GM19397 (cell line): ENCODE data around the gene ZNF154.

Source experiments
- ATAC-seq: cut with Tn5 transposase; IDR thresholded peaks from one replicate; pipeline ENCODE4 v1.9.1; 2021; ENCODE audit warnings: mild to moderate bottlenecking, moderate library complexity; ENCODE audit not compliant: unreplicated experiment

ZNF154 gene

DNA sequence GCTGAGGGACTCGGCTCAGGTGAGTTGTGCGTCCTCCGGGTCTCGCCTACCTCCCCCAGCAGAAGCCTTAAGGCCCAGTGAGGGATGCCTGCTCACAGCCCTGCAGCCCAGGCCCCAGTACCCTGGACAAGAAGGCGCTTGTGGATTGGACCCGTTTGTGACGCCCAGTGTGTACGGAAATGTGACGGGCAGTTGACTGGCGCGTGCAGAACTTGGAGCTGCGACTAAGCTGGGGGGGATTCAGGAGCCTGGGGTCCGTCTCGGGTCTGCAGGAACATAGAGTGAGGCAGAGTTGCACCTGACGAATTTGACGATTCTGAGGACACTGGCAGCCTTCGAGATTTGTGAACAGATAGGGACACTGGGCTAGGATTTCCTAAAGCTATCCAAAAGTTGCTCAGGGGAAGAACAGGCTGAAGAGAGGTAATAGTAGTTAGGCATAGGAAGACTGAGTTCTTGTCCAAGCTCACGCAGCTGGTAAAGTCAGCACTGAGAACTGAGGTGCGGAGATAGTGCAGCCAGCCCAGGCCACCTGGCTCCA lies 26.7 kb downstream of the ZNF154 start:
- ATAC-seq: no peak

DNA sequence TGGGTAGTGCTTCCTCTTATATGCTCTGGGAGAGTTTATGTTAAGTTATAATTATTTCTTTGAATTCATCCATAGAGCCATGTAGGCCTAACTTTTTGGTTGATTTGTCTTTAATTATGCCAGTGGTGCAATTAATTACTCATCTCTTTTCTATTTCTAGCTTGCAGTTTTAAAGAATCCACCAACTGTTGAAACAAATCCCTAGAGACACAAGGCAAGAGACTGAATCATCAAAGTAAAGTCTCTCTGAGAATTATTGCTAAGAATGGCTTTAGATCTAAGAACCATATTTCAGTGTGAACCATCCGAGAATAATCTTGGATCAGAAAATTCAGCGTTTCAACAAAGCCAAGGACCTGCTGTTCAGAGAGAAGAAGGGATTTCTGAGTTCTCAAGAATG lies 33.1 kb downstream of the ZNF154 start:
- ATAC-seq: no peak

DNA sequence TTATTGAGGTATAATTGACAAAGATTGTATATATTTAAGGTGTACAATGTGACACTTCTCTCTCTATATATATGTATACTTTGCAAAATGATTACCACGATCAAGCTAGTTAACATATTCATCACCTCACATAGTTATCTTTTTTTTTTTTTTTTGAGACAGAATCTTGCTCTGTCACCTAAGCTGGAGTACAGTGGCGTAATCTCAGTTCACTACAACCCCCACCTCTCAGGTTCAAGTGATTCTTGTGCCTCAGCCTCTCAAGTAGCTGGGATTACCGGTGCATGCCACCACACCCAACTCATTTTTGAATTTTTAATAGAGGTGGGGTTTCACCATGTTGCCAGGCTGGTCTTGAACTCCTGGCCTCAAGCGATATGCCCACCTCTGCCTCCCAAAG lies 36.5 kb downstream of the ZNF154 start:
- ATAC-seq: no peak

DNA sequence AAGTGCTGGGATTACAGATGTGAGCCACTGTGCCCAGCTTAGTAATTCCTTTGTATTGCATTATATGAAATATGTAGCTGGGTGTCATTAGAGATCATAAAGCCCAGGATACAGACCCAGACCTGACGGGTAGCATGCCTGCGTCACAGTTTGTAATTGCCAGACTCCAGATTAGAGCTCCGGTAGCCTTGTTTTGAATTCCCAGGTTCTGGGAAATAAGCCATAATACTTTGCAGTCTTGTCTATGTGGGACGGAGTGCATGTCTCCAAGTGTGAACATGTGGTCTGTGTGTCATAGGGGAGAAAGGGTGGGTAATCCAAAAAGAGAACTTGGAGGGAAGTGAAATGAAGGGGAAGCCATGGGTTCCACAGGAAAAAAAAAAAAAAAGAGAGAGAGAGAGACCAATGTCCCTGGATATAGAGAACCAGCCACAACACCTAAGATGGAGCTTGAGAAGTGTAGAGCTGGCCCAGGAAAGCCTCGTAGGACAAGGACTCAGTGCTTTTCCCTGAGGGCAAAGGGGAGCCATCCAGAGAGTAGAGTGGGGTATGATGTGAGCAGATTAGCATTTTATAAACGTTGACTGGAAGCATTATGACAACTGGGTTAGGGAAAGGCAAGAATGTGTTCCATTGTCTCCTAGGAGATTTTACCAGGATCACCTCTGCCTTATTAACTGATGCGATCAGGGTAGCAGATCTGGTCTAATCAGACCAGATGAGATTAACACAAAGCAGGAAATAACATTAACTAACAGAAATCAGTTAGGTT lies 37.7 kb downstream of the ZNF154 start:
- ATAC-seq: no peak

DNA sequence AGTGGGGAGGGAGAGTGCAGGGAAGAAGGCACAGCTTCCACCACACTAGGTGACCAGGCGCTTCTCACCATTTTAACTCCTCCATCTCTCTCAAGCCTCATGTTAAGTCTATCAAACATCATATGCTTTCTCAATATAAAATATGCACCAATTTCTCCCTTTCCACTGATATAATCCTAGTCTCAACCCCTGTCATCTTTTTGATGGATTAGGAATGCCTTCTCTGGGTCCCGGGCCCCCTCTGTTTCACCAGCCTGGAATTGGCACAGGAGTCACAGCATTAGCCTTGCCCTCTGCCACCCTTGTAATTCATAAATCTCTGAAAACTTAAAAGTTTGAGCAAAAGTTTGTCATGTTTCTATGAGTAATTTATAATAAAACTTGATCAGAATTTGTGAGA lies 40.4 kb downstream of the ZNF154 start, which contains the start of gene ZSCAN4:
Gene ZSCAN4 (plus strand): TSS at position 301 of the 400 bp plus-strand sequence. CDS start 7,211 bp downstream, outside the sequence.
- no peak for ATAC-seq

DNA sequence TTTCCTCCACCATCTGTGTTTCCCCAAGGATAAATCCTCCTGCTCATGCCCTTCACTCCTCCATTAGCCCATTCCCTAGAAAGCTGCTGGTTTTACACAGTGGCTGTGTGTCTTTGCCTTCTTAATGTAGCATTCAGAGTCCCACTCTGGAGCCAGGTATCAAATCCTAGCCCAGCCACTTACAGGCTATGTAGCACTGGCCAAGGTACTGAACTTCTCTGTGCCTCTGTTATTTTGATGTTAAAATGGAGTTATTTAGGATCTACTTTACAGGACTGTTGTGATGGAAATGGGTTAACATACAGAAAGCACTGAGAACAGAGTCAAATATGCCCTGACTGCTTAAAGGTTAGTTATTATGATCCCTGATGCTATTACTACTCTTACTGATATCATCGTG lies 41.8 kb downstream of the ZNF154 start:
- no peak for ATAC-seq

DNA sequence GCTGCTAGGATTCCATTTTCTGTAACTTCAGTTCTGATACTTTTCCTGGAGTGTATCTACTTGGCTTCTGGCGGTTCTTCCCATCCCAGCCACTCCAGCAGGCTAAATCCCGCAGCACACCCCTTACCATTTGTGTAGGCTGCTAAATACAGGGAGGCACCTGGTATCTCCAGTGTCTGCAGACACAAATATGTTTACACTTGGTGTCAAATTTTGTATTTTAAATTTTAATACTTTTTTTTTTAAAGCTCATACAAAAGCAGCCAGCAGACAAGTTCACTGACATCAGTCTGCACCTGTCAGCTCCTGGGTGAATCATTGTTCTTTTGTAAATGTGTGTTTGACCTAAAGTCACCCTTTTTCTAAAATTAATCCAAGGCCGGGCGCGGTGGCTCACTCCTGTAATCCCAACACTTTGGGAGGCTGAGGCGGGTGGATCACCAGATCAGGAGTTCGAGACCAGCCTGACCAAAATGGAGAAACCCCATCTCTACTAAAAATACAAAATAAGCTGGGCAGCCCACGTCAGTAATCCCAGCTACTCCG lies 43.7 kb downstream of the ZNF154 start:
- no peak for ATAC-seq

DNA sequence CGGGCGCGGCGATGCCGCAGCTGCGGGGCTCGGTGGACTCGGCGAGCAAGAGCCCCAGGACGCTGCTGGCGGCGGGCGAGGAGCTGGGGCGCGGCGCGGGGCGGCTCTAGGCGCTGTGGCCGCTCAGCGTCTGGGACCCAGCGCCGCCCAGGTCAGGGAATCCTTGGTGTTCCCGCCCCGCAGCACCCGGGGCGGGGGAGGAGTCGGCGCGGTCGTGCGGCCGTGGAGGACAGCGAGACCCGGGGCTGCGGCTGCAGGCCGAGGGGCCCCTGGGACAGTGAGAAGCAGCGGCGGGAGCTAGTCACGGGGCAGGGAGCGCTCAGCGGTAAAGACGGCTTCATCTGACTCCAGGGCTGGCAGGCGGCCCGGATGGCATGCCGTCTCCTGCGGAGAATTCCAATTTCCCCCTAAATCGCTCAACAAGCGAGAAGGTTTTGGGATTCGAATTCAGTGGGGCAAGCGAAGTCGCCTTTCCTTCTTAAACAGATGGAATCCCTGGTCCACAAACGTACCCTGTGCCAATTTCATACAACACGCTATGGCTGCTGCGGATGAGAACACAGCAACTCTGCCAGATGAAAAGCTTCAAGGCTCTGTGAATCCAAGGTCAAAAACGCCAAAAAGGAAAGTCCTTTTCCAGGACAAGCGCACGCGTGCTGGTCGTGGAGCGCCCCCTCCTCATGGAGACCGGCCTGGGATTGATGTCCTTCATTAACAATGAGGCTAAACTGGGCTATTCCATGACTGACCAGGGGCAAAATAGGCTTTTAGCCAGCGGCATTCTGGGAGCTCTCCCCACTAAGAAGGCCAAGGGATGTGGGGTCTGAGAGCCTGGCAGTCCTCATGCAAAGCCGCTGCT lies 44.5 kb downstream of the ZNF154 start:
- ATAC-seq: no peak

DNA sequence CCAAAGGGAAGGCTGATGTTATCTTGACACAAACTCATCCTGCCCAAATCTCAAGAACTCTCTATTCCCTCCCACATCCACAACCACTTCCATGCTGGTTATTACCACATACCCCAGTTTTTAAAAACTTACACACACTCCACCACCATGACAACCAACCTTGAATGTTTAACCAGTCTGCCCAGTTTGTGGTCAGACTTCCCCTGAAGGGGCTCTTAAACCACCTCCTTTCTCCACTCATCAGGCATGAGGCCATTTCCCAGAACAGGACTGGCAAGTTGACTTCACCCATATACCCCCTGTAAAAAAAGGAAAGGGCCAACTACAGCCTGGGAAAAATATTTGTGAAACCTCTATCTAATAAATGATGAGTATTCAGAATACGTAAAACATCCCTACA lies 52.7 kb downstream of the ZNF154 start:
- ATAC-seq: no peak

DNA sequence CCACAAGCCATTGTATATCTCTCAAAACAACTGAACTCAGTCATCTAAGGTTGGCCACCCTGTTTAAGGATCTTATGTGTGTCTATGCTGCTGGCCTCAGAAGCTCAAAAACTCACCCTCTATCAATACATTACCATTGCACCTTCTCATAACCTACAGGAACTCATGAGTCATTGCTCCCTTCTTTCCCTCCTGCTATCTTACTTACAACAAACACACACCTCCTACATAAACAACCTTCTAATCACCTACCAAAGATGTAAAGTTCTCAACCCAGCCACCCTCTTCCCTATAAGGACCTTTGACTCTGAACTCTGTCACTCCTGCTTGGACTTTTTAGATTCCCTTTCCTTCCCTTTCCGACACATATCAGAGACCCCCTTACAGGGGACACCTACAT lies 53.6 kb downstream of the ZNF154 start:
- no peak for ATAC-seq

DNA sequence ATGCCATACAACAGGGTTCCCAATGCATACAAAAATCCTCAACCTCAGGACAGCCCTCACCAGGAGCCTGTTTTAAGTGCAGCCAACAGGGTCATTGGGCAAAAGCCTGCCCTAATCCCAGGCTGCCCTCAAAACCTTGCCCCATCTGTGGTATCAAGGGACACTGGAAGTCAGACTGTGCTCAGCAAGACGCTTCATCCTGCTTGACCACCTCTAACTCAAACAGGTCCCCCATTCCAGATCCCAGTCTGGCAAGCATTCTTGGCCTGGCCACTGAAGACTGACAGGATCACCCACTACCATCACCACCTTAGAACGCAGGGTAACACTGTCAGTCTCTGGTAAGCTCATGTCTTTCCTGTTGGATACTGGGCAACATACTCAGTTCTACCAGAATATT lies 55.3 kb downstream of the ZNF154 start:
- no peak for ATAC-seq

DNA sequence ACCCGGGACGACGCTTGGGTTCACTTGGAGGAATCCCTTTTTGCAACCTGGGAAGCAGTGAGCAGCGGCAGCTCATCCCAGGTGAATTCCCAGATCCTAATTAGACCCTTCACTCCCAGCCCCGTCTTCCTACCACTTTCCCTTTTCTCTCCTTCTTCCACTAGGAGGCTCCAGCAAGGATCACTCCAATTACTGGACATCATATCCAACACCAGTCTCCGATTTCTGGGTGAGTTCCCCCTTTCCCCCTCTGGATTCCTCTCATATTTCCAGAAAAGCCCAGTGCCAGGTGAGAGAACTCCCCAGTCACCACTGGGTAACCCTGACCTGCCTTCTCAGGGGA lies 57.4 kb downstream of the ZNF154 start:
- no peak for ATAC-seq

DNA sequence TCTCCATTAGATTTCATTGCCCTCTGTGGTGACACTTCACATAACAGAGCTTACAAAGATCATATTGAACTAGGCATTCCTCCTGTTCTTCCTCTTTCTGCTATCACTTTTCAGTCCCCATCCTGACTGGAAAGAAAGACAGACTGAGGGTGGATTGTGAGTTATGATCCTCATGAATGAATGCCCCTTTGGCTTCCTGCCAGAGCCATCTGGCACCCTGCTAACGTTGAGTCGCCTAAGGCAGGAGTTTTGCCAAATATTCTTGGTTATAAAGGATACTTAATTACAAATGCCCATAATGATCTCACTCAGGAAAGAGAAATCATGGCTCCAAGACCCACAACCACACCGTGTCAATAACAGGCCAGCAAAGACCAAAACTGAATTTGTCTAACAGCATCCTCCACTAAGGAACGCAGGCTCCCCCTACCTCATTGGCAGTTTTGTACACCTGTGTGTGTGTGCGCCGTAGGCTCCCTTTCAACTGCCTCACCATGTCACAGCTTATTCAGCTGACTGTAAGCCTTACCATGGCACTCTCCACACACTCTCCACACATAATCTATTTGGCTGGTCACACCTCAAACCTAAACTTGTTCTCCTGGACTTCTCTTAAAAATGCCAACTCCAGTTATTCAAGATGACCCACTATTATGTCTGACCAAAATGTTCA lies 60.5 kb downstream of the ZNF154 start:
- no peak for ATAC-seq
